Keratinocyte (primary cell): ENCODE results near the gene IL15. TPM values are rescaled to one million over a fixed set of nuclear protein-coding genes. Genes with fewer than 3 reads are reported as not detected.

Source experiments
- DNase-seq: peaks from one replicate; pipeline ENCODE4 v3.0.0-alpha.2; 2011; ENCODE audit warnings: low read depth, missing footprints, low spot score
- FAIRE-seq: peaks from 2 replicates; lab custom pipeline; 2011; peaks lifted over from hg19 to GRCh38; lab: Jason Lieb, UNC
- H2AFZ ChIP-seq: 2 replicates; pipeline ENCODE4 v1.6.0; 2012; ENCODE audit warnings: low read length, control low read depth, inconsistent platforms; ENCODE audit not compliant: control insufficient read depth
- H3K27ac ChIP-seq: 2 replicates; pipeline ENCODE4 v1.5.1; 2011; ENCODE audit warnings: low read length; ENCODE audit not compliant: control insufficient read depth, insufficient read depth
- H3K27me3 ChIP-seq: 3 replicates; pipeline ENCODE4 v1.6.0; 2011; ENCODE audit warnings: low read length; ENCODE audit not compliant: control insufficient read depth, insufficient read depth; ENCODE audit errors: extremely low read depth
- H3K36me3 ChIP-seq, 2 experiments: 2 replicates in 1 of 2; 3 replicates in 1 of 2; pipeline ENCODE4 v1.5.1; 2011; ENCODE audit warnings: low read length in 2 of 2, mild to moderate bottlenecking in 1 of 2; ENCODE audit not compliant: control insufficient read depth in 2 of 2, insufficient read depth in 2 of 2; ENCODE audit errors: extremely low read depth in 1 of 2
- H3K4me1 ChIP-seq: 3 replicates; pipeline ENCODE4 v1.5.1; 2011; ENCODE audit warnings: low read length; ENCODE audit not compliant: control insufficient read depth, insufficient read depth; ENCODE audit errors: extremely low read depth
- H3K4me2 ChIP-seq: 3 replicates; pipeline ENCODE4 v1.6.0; 2011; ENCODE audit warnings: low read depth, low read length; ENCODE audit not compliant: control insufficient read depth, insufficient read depth; ENCODE audit errors: extremely low read depth
- H3K4me3 ChIP-seq, 3 experiments: fragments of 200-600 bp in 1 of 3; sonication (generic) in 1 of 3; 2 replicates in 2 of 3; 3 replicates in 1 of 3; pipeline ENCODE4 v1.5.1; 2011 to 2016; ENCODE audit warnings: low read length in 3 of 3, mild to moderate bottlenecking in 3 of 3, control low read depth in 2 of 3, inconsistent platforms in 1 of 3, low read depth in 1 of 3, mixed read lengths in 1 of 3, mixed run types in 1 of 3, moderate library complexity in 1 of 3; ENCODE audit not compliant: control insufficient read depth in 2 of 3, insufficient read depth in 2 of 3; ENCODE audit errors: extremely low read depth in 1 of 3
- H3K79me2 ChIP-seq: 2 replicates; pipeline ENCODE4 v1.6.0; 2012; ENCODE audit warnings: low read length; ENCODE audit not compliant: control insufficient read depth, insufficient read depth
- H3K9ac ChIP-seq: 3 replicates; pipeline ENCODE4 v1.6.0; 2011; ENCODE audit warnings: low read length; ENCODE audit not compliant: control insufficient read depth, insufficient read depth; ENCODE audit errors: extremely low read depth
- H3K9me1 ChIP-seq: 3 replicates; pipeline ENCODE4 v1.6.0; 2011; ENCODE audit warnings: low read length; ENCODE audit not compliant: control insufficient read depth, insufficient read depth; ENCODE audit errors: extremely low read depth
- H3K9me3 ChIP-seq: 2 replicates; pipeline ENCODE4 v1.5.1; 2012; ENCODE audit warnings: low read depth, low read length; ENCODE audit not compliant: control insufficient read depth
- H4K20me1 ChIP-seq: 3 replicates; pipeline ENCODE4 v1.6.0; 2011; ENCODE audit warnings: low read length; ENCODE audit not compliant: control insufficient read depth, insufficient read depth; ENCODE audit errors: extremely low read depth
- EZH2 ChIP-seq: IDR thresholded peaks from one replicate; pipeline ENCODE4 v1.6.1; 2012; ENCODE audit warnings: inconsistent platforms, mild to moderate bottlenecking, low read length, moderate library complexity
- dilution Hi-C: fragments of 300-500 bp; cut with MboI; formaldehyde crosslinking; loops from one replicate; pipeline ENCODE4 v1.7.0; 2020; ENCODE audit warnings: low sequenced_read_pairs; ENCODE audit not compliant: extremely low pct_ligation_motif_present
- polyA plus RNA-seq, 5 experiments: library from polyadenylated mRNA; depleted of rRNA in 3 of 5; stranded (reverse) in 3 of 5; stranded (forward) in 1 of 5; unstranded in 1 of 5; fragments of >200 nt; gene quantifications; 1 replicate in 1 of 5; 2 replicates in 3 of 5; 3 replicates in 1 of 5; pipeline versions ENCODE4 v1.2.1 to v1.2.3, GENCODE V29; 2011 to 2012; ENCODE audit warnings: missing spikeins in 2 of 5, low read depth in 1 of 5, low replicate concordance in 1 of 5
- TF ChIP-seq, protein P1 (sequence below), 3 experiments: IDR thresholded peaks in 1 of 3; conservative IDR thresholded peaks in 1 of 3; optimal IDR thresholded peaks in 1 of 3; 2 replicates in 2 of 3; 3 replicates in 1 of 3; pipeline versions ENCODE3 to v1.5.1; 2011; ENCODE audit warnings: low read length in 3 of 3, mild to moderate bottlenecking in 3 of 3, moderate library complexity in 2 of 3, control low read depth in 1 of 3, inconsistent platforms in 1 of 3; ENCODE audit not compliant: insufficient read depth in 2 of 3; ENCODE audit errors: extremely low read depth in 1 of 3

The IL15 gene
- polyA plus RNA-seq, 1 donor (not counting 4 experiments of a cell fraction or from before 2014, with no cell fraction given), result 1.4 TPM

DNA sequence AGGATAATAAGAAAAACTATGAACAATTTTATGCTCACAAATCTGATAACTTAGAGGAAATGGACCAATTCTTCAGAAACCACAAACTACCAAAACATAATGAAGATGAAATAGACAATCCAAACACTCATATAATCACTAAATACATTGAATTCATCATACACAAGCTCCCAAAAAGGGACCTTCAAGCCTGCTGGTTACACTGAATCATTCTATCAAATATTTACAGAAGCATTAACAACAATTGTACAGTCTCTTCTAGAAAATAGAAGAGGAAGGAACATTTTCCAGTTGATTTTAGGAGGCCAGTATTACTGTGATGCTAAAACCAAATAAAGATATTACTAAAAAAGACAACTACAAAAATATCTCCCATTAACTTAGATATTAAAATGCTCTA lies 88.3 kb downstream of the IL15 start:
- Histone ChIP-seq H3K36me3 (no peaks in the 10 kb centered on the region), H3K9me3 (no peaks in the 10 kb centered on the region), H3K4me1 (no peaks in the 10 kb centered on the region), H3K9me1 (no peaks in the 10 kb centered on the region), H3K4me3 (no peak overlapping the region), H2AFZ (no peak overlapping the region), H3K27me3 (no peaks in the 10 kb centered on the region), H3K27ac (no peak overlapping the region), H3K79me2 (no peaks in the 10 kb centered on the region), H3K4me2 (no peak overlapping the region), H3K9ac (no peak overlapping the region), H4K20me1 (no peaks in the 10 kb centered on the region)
- no peak for TF ChIP-seq EZH2
- TF ChIP-seq, protein P1, sequence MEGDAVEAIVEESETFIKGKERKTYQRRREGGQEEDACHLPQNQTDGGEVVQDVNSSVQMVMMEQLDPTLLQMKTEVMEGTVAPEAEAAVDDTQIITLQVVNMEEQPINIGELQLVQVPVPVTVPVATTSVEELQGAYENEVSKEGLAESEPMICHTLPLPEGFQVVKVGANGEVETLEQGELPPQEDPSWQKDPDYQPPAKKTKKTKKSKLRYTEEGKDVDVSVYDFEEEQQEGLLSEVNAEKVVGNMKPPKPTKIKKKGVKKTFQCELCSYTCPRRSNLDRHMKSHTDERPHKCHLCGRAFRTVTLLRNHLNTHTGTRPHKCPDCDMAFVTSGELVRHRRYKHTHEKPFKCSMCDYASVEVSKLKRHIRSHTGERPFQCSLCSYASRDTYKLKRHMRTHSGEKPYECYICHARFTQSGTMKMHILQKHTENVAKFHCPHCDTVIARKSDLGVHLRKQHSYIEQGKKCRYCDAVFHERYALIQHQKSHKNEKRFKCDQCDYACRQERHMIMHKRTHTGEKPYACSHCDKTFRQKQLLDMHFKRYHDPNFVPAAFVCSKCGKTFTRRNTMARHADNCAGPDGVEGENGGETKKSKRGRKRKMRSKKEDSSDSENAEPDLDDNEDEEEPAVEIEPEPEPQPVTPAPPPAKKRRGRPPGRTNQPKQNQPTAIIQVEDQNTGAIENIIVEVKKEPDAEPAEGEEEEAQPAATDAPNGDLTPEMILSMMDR (optimal IDR thresholded peaks at IDR 0.05 in 1 of 3, IDR thresholded peaks at IDR 0.05 in 1 of 3, conservative IDR thresholded peaks at IDR 0.05 in 1 of 3; ENCODE audit: extremely low read depth in 1 of 3, insufficient read depth in 2 of 3, low read length in 3 of 3), result no peak
- DNase-seq (no peak), FAIRE-seq (no peak)
- dilution Hi-C loops, result no loop called here

DNA sequence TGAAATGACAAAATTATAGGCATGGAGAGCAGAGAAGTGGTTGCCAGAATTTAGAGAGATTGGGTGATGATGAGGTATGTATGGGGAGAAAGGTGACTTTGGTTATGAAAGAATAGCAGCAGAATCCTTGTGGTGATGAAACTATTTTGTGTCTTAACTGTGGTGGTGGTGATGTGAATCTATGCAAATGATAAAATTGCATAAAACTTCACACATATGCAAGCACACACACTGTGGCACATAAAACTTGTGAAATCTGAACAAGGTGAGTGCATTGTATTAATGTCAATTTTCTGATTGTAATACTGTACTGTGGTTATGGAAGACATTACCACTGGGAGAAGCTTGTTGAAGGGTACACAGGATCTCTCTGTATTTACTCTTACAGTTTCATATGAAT lies 91.0 kb downstream of the IL15 start:
- no peaks in the 10 kb centered on the region for H3K27me3 ChIP-seq
- no peak overlapping the region for H3K4me2 ChIP-seq
- no peak overlapping the region for H3K27ac ChIP-seq
- H4K20me1 ChIP-seq, result no peaks in the 10 kb centered on the region
- H3K4me1 ChIP-seq, result no peaks in the 10 kb centered on the region
- H3K36me3 ChIP-seq, result no peaks in the 10 kb centered on the region
- no peaks in the 10 kb centered on the region for H3K79me2 ChIP-seq
- no peak for DNase-seq
- H3K9me1 ChIP-seq, result no peaks in the 10 kb centered on the region
- no peak overlapping the region for H3K9ac ChIP-seq
- no peak for FAIRE-seq
- no peak for TF ChIP-seq EZH2
- TF ChIP-seq, protein P1 (optimal IDR thresholded peaks at IDR 0.05 in 1 of 3, IDR thresholded peaks at IDR 0.05 in 1 of 3, conservative IDR thresholded peaks at IDR 0.05 in 1 of 3; ENCODE audit: extremely low read depth in 1 of 3, insufficient read depth in 2 of 3, low read length in 3 of 3), result no peak
- no peaks in the 10 kb centered on the region for H3K9me3 ChIP-seq
- no peak overlapping the region for H3K4me3 ChIP-seq
- H2AFZ ChIP-seq, result no peak overlapping the region
- dilution Hi-C loops, result no loop called here
